Measurements from ENCODE around the gene VWDE.

Gene VWDE

DNA sequence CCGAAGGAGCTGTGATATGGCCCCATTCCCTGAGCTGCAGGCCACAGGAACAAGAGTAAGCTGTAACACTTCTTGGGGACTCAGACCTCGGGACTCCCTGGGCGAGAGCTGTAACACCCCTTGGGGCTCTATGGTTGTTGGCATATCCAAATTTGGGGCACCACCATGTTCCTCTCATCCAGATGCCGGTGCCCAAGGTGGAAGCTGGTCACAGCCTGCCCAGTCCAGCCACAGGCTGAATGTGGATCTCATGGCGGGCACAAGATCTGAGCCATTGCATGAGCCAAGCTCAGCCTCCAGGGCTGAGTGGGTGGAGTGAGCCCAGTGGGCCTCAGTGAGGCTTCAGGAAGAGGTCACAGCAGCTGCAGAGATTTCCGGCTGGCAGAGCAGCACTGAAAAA is 113.7 kb downstream of the VWDE start:
- no peak for DNase-seq (ENCODE audit: low spot score)

DNA sequence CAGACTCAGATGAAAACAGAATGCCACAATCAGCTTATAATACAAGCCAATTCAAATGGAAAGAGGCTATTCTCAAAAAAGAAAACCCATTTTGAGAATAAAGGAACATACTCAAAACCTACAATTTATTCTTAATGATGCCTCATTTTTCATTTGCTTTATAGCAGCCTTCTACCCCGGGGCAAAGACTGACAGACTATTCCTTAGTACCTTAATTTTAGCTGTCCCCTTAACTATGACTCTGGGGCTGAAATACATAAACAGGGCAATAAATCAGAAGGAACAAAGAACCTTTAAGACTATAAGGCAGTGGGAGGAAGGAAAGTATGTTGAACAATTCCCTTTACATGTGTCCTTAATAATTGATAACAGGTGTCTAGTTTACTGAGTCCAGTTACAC is 115.8 kb downstream of the VWDE start:
- DNase-seq (ENCODE audit: low spot score) = no peak

DNA sequence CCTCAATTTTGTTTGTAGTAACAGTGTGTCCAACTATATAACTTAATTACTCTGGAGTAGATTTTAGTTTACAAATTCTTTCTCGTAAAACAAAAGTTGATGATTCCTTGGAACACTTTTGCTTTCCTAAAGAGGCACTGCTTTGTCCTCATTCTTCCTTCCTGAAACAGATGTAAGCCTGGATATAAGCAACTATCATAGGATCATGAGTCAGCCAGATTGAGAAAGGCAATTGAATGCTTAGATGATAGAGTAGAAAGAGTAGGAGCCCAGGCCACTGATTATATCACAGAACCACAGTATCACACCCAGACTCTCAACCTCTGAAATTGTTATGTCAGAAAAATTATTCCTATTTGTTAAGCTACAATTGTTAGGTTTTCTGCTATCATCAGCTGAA is 122.6 kb downstream of the VWDE start:
- DNase-seq (ENCODE audit: low spot score) = no peak
